ENCODE results near the gene IFNK.

GRCh38 chr9:27560457-27560856 is 36.4 kb downstream of the IFNK start:
- TF ChIP-seq CTCF (IDR thresholded peaks at IDR 0.05; ENCODE audit: low read depth, low read length, missing input control), result no peak
- no peak for TF ChIP-seq RAD21 (IDR thresholded peaks at IDR 0.05)
- TF ChIP-seq, protein P1, sequence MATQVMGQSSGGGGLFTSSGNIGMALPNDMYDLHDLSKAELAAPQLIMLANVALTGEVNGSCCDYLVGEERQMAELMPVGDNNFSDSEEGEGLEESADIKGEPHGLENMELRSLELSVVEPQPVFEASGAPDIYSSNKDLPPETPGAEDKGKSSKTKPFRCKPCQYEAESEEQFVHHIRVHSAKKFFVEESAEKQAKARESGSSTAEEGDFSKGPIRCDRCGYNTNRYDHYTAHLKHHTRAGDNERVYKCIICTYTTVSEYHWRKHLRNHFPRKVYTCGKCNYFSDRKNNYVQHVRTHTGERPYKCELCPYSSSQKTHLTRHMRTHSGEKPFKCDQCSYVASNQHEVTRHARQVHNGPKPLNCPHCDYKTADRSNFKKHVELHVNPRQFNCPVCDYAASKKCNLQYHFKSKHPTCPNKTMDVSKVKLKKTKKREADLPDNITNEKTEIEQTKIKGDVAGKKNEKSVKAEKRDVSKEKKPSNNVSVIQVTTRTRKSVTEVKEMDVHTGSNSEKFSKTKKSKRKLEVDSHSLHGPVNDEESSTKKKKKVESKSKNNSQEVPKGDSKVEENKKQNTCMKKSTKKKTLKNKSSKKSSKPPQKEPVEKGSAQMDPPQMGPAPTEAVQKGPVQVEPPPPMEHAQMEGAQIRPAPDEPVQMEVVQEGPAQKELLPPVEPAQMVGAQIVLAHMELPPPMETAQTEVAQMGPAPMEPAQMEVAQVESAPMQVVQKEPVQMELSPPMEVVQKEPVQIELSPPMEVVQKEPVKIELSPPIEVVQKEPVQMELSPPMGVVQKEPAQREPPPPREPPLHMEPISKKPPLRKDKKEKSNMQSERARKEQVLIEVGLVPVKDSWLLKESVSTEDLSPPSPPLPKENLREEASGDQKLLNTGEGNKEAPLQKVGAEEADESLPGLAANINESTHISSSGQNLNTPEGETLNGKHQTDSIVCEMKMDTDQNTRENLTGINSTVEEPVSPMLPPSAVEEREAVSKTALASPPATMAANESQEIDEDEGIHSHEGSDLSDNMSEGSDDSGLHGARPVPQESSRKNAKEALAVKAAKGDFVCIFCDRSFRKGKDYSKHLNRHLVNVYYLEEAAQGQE (IDR thresholded peaks at IDR 0.05), result no peak
- TF ChIP-seq SP1 (IDR thresholded peaks at IDR 0.05), result no peak
- TF ChIP-seq FOXA1 (IDR thresholded peaks at IDR 0.05), result no peak
- no peak for TF ChIP-seq NR2F2 (IDR thresholded peaks at IDR 0.05)
- no peak for TF ChIP-seq EGR1 (IDR thresholded peaks at IDR 0.05; ENCODE audit: low read depth in 2 of 2)
